IPS-20b (cell line): Measurements from ENCODE around the gene TMEM14C.

Experiments
- H3K27ac ChIP-seq: one replicate; pipeline ENCODE4 v1.5.1; 2013; ENCODE audit warnings: low read length
- H3K27me3 ChIP-seq: 2 replicates; pipeline ENCODE4 v1.6.1; 2013; ENCODE audit warnings: mild to moderate bottlenecking, low read length, inconsistent platforms; ENCODE audit not compliant: insufficient read depth
- H3K36me3 ChIP-seq: 2 replicates; pipeline ENCODE4 v1.6.1; 2013; ENCODE audit warnings: low read depth, mild to moderate bottlenecking, inconsistent platforms, low read length, moderate library complexity; ENCODE audit not compliant: insufficient read depth
- H3K4me1 ChIP-seq: 2 replicates; pipeline ENCODE4 v1.6.1; 2013; ENCODE audit warnings: mild to moderate bottlenecking, control low read depth, inconsistent platforms, low read length, moderate library complexity; ENCODE audit not compliant: insufficient read depth
- H3K4me3 ChIP-seq: 2 replicates; pipeline ENCODE4 v1.5.1; 2013; ENCODE audit warnings: mild to moderate bottlenecking, low read length, inconsistent platforms
- H3K9ac ChIP-seq: 2 replicates; pipeline ENCODE4 v1.6.1; 2013; ENCODE audit warnings: low read depth, mild to moderate bottlenecking, inconsistent platforms, low read length, moderate library complexity
- H3K9me3 ChIP-seq: 2 replicates; pipeline ENCODE4 v1.6.1; 2013; ENCODE audit warnings: mild to moderate bottlenecking, low read depth, low read length, inconsistent platforms; ENCODE audit not compliant: insufficient read depth

The TMEM14C gene

GRCh38 chr6:10779076-10779475 lies 56.2 kb downstream of the TMEM14C start:
- Histone ChIP-seq H3K27me3 (no peaks in the 10 kb centered on the region), H3K36me3 (peaks cover 34% of the 10 kb centered on the region), H3K9ac (no peak overlapping the region), H3K4me3 (no peak overlapping the region), H3K4me1 (no peaks in the 10 kb centered on the region), H3K9me3 (no peaks in the 10 kb centered on the region), H3K27ac (no peak overlapping the region)
